ENCODE measurements around the gene DMPK.
"Not testable (repeated sequence)": the region's sequence is repeated elsewhere in the genome, so short reads cannot be mapped to it uniquely, and the experiment has no call there.

The DMPK gene

DNA sequence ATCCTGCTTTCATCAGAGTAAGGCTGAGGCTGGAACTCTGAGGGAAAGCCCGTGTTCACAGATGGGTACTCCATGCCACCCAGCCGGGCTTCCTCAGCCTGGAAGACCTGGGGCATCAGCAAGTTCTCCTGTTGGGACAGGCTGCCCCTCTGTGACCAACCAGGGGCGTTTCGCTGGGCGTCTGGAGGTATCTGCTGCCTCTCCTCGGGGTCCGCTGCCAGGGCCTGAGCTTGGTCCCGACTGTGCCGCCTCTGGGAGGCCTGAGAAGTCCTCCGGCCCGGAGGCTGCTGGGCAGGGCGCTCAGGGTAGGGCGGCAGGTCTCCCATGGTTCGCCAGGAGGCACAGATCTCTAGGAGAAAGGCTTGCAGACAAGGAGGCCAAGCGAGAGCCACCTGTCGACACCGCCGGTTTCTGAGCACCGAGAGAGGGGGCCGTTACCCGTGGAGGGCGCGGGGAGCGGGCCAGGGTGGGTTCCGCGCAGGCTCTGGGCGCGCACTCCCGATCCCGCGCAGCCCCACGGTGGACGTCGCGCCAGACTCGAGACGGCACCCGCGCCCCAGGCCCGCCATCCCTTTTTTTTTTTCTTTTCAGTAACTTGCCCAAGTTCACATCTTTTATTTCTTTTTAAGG is 32.7 kb upstream of the DMPK start, which contains the start of gene RSPH6A:
Gene RSPH6A (minus strand): TSS at position 458 of the 630 bp plus-strand sequence. CDS start 132 bp downstream, at position 326.
- DNase-seq, result no peak

DNA sequence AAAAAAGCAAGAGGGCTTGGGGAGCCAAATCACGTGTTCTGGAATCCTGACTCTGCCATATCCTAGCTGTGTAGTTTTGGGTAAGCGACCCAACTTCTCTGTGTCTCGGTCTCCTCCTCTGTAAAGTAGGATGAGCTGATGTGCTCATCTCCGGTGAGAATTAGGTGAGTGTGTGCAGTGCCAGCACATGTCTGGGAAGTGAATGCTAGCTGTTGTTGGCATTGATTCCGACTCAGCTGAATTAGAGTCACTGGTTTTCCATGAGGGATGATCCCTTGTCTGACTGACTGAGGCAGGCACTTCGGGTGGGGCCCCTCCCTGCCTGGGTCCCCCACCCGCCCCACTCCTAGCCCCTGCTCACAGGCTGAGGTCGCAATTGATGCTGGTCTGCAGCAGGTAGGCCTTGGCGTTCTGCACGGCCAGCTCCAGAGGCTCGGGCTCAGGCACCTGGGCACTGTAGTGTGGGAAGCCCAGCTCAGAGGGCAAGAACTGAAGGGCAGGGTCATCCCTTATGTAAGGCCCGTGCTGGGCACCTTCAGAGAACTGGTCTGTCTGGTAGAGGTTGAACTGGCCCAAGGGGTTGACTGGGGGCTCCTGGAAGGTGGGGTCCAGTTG is 32.0 kb upstream of the DMPK start:
- DNase-seq, result no peak

DNA sequence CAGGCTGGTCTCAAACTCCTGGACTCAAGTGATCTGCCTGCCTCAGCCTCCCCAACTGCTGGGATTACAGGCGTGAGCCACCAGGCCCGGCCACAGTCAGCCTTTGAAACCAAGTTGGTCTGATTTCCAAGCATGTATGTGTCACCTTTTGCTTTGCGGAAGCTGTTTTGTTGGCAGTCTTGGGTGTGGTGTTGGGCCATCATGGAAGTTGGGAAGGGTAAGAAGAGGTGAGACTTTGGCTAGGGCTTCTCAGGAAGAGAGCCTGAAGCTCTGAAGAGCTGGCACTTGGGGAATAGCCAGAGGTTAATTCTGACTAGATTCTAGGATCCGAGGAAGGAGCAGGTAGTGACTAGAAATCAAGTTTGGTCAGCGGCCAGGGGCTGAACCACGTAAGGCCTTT is 30.0 kb upstream of the DMPK start:
- no peak for DNase-seq

DNA sequence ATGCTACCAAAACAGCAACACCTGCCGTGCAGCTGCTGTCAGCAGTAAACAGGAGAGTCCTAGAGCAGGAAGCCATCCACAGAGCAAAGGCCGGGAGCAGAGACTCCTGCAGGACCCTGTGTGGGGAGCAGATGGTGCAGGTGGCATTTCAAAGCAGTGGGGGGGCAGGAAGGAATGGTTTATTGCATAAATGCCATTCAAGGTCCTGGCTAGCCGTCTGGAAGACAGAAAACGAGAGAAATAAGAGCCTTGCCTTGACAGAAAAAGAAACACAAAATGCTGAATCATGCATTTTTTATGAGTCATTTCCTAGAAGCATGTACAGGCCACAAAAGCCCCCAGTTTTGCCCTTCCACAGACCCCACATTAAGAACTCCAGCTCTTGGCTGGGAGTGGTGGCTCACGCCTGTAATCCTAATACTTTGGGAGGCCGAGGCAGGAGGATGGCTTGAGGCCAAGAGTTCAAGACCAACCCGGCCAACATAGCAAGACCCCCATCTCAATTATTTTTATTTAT is 27.4 kb upstream of the DMPK start:
- peak; percentile 49 to 55 for DNase-seq

DNA sequence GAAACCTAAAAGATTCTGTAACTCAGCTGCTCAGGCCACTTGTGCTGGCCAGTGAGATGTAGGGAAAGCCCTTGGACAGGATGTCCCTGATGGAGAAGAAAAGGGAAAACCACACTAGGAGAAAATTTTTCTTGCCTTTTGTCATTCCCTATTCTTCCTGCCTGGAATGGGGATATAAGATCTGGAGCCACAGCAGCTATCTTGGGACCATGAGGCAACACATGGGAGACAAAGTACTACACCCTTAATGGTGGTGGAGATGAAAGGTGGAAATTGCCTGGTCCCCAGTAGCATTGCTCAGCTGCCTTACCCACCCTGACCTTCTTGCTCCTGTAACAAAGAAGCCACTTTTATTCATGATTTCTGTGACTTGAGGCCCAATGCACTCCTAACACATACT is 23.4 kb upstream of the DMPK start:
- no peak for DNase-seq

DNA sequence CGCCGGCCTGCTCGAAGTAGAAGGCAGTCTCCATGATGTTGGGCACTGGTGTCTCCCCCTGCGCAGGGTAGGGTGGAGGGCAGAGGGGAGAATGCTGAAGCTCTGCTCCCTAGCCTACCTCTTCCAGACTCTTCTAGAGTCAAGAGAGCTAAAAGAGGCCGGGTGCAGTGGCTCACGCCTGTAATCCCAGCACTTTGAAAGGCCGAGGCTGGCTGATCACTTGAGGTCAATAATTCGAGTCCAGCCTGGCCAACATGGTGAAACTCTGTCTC is 22.6 kb upstream of the DMPK start:
- DNase-seq, result no peak

DNA sequence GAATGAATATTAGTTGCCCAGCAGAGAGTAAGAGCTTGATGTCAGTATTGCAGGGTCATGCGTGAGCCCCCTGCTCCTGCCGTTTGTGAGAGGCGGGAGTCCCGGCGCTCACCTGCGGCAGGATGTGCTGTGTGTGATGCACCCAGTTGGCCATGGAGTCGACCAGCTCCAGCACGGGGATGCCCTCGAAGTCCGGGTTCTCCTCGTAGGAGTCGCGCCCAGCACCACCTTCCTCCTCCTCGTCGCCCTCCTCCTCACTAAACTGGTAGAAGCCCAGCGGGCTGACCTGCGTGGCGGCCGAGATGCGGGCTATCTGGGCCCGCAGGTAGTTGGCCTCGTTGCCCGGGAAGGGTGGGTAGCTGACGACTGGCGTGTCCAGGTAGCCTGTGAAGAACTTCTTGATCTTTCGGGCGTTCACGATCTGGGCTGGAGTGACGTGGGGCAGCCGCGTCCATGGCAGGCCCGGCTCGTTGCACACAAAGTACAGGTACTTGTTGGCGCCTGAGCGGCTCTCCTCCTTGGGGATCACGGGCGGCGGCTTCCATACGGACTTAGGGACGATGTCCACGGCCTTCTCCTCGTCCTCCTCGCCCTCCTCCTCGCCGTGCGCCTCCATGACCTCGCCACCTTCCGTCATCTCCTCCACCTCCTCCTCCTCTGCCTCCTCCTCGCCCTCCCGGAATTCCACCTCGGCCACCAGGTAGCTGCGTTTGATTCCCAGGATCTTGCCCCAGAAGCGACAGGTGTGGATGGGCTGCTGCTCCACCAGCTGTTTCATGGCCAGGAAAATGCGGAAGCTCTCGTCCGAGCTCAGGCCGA is 22.1 kb upstream of the DMPK start:
- DNase-seq, result no peak

DNA sequence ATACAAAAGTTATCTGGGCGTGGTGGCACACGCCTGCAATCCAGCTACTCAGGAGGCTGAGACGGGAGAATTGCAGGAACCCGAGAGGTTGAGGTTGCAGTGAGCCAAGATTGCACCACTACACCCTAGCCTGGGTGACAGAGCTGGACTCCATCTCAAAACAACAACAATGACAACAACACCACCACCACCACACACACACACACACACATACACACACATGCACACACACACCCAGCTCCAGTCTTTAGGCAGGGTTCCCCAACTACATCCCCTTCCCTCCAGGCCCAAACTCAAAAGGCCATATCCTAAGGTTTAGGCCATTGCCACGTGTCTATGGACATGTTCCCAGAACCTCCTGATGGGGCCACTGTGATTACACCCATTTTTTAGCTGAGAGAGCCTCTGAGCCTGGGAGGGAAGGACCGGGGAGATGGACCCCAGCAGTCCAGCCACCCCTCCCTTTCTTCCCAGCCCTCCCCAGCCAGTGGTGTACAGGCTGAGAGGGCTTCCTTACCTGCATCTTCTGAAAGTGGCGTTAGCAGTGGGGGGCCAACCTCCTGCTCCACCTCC is 19.4 kb upstream of the DMPK start:
- DNase-seq, result no peak

DNA sequence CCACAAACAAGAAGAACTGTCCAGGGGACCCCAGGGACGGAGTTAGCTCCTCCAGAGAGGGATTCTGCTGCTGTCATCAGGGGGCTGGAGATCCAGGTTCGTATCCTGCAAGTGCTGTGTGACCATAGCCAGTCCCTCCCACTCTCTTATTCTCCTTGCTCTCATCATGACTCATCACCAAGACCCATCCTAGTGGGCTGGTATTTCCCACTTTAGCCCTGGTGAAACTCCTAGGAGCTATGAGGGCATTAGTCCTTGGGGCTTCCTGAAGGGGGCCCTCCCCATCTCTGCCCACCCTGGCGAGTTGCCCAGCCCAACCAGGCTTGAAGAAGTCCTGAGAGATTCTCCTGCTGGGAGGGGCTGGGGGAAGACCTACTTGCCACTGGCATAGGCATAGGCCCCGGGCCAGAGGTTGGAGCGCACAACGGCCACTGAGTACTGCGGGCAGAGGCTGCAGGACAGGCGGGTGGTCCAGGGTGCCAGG is 17.8 kb upstream of the DMPK start:
- no peak for DNase-seq

DNA sequence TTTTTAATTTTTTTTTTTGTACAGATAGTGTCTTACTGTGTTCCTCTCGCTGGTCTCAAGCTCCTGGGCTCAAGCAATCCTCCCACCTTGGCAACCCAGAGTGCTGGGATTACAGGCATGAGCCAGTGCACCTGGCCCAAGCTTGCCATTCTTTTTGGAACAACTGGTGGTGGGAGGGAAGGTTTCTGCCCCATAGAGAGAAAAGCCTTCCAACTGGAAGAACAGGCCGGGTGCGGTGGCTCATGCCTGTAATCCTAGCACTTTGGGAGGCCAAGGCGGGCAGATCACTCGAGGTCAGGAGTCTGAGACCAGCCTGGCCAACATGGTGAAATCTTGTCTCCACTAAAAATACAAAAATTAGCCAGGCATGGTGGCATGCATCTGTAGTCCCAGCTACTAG is 17.3 kb upstream of the DMPK start:
- not testable (repeated sequence) for DNase-seq

DNA sequence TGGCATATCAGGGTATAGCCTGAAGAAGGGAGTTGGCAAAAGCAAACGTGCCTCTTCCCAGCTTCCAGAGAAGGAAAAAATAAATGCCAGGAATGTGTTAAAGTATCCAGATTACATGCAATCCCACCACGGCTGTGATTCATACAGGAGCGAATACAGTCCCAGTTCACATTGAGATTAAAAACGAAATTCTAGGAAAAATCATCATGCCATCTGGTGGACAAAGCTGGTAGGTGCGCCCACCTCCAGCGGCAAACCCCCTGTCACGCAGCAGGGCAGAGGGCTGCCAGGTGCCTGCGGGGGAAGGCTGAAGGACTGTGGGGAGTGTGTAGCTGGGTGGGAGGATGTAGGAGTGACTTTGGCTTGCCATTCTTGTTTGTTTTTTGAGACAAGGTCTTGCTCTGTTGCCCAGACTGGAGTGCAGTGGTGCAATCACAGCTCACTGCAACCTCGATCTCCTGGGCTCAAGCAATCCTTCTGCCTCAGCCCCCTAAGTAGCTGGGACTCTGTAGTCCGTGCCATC is 16.8 kb upstream of the DMPK start:
- peak; percentile 68 to 75 for DNase-seq

DNA sequence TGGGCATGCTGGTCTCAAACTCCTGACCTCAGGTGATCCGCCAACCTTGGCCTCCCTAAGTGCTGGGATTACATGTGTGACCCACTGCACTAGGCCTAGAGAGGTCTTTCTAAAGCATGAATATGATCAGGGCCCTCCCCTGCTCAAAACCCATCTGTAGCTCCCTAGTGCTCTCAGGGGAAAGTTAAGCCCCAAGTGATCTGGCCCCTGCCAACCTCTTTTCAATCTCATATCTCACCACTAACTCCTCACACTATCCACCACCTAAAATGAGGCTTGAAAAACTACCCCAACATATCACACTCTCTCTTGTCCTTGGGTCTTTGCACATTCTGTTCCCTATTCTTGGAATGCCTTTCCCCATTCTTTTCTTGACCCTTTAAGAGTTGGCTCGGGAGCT is 12.3 kb upstream of the DMPK start:
- DNase-seq, result no peak

DNA sequence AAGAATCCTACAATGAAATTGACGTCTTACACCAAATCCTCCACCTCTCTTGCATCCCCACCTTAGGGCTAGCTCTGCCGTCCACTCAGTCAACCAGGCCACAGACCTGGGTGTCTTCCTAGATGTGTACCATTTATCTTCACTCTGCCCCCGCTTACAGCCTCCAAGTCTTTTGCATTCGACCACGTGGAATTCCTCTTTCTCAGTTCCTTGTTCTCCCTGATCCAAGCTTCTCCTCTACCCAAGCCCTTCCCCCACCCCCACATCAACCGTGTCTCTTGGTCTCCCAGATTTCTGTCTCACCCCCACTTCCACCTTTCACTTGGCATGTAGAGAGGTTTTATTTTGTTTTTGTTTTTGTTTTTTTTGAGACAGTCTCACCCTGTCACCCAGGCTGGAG is 11.6 kb upstream of the DMPK start:
- no peak for DNase-seq

DNA sequence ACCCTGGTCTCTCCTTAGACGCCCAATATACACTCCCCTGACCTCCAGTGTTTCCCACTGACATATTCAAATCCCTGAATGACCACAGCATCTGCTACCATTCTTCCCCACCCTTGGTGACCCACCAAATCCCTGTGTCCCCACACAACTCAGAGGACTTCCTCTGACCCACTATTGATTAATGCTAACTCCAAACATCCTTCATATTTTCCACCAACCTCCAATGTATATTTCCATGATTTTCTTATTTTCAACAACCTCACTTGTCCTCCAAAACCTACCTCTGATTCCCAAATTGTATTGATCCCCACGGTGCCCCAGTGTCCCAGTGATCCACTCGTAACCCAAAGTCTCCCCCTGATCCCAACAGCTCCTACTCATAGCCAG is 10.9 kb upstream of the DMPK start:
- no peak for DNase-seq

DNA sequence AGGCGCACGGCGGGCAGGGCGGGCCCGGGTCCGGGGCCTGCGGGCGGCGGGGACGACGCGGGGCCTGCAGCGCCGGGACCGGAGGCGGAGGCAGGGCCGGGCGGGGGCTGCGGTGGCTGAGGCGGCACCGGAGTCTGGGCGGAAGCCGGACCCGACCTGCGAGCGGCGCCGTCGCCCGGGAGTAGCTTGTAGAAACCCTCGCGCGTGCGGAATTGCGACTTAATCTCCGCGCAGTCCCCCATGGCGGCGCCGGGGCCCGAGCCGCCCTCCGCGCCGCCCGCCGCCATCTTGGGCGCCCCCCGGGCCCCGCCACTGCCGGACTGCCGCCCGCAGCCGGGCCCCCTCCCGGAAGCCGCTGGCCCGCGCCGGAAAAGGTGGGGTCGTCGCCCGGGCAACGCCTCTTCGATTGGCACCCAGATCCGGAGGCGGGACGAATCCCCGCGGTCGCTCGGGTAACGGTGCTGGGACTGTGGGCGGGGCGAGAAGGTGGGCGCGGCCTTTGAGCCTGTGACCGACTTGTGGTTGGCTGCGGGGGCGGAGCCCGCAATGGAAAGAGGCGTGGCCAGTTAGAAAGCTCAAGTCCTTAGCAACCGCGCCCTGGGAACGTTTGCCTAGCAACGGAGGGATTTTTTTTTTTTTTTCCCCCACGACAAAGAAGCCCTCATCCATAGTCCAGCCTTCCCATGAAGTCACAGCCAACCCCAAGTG is 10.3 kb upstream of the DMPK start, which contains the start of gene DMWD:
Gene DMWD (minus strand): TSS at position 376 of the 708 bp plus-strand sequence. CDS start 89 bp downstream, at position 287.
- peak; percentile 96 for DNase-seq

DNA sequence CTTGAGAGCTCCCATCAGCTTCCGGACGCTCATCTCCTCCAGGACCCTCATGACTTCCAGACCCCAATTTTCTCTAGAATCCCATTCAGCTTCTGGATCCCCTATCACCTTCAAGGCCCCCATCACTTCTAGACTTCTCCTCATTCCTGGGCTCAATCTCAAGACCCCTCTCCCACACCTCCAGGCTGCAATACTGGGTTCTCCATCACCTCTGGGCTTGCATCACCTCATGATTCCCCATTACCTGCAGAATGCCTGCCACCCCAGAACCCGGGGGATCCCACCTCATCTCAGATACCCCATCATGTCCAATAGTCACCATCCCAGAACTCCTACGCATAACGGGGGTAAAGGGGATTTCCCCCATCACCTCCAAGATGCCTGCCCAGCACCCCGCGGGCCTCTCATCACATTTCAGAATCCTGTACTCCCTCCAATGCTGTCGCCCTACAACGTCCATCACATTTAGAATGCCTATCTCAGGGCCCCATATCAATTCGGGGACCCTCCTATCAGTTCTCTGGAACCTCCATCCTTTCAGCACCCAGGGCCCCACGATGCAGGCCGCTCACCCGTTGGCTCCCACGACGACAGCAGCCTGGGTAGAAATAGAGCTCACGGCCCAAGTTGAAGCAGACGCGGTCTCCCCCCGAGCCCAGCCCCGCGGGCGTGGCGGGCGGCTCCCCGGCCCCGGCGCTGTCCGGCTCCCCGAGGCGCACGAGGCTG is 9.6 kb upstream of the DMPK start:
- no peak for DNase-seq

DNA sequence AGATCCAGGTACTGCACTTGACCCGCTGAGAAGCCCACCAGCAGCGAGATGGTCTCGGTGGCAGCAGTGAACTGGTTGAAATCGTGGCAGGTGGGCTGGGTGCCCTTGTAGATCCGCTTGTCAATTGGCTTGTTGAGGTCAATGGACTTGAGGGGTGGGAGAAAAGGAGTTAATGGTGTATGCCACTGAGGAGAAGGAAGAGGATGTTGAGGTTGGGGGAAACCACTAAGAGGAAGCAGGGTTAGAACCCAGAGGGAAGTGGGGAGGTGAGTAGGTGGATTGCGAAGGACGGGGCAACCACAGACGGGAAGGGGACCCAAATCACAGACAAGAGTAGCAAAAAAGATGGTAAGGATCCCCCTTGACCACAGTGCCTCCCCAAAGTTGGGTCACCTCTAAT is 8.7 kb upstream of the DMPK start:
- DNase-seq, result peak; percentile 87 to 89

DNA sequence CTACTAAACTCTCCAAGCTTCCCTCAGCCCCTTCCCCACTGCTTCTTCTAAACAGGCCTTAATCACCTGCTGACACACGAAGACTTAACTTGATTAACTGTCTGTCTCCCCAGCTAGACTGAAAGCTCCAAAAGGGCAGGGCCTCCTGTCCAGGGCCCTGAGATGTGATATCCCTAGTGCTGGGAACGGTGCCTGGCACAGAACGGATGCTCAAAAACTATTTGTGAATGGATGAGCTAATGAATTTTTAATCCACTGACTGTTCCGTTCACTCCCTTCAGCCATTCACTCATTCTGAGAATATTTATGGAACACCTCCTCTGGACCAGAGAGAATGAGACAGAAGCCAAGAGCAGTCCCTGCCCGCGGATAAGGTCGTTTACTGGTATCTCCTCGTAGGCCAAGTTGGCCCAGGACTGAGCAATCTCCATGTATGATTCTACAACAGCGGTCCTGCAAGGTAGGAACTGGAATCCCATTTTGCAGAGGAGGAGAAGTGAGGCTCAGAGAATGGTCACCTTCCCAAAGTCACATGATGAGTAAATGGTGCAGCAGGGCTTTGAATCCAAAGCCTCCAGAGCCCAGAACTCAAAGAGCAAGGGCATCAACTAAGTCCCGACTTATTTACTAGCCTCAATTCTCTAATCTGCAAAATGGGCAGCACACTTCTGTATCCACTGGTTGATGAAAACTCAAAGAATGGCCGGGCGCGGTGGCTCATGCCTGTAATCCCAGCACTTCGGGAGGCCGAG is 6.9 kb upstream of the DMPK start:
- DNase-seq, result no peak

DNA sequence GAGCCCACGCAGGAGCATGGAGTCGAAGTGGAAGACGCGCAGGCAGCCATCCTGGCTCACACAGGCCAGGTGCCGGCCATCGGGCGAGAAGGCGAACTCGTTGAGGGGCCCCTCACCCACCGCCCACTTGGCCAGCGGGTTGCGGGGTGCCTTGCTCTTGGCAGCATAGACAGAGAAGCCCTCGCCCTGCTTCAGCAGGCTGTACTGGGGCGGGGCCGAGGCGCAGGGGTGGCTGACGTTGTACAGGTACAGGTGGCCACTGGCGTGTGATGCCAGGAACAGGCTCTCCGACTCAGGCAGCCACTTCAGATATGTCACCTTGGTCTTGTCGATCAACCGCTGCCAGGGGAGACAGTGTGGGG is 4.2 kb upstream of the DMPK start:
- DNase-seq, result no peak

DNA sequence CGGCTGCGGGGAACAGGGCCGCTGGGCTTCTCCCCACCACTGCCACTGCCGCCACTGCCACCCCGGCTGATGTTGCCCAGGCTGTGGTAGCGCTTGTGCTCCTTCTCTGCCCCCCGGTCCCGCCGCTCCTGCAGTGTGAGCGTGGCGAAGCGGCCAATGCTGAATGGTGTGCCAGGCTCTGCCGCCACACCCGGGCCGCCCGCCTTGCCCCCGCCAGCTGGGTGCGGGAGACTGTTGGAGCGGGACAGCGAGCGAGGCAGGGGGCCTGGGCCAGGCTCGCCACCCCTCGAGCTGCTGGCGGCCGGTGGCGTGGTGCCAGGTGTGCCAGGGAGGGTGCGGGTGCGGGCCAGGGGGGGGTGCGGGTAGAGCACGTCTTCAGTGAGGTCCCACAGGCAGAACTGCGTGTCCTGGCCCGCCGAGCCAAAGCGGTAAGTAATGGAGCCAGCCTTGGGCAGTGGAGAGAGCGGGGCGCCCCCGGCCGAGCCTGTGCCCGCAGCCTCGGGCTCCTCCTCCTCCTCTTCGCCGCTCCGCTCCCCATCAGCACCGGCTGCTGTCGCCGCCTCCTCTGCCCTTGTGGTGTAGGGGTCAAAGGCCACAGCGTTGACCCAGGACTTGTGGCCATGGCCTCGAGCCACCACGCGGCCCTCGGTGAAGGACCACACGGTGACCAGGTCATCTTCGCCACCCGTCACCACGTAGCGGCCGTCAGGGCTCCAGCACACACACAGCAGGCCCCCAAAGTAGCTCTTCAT is 3.7 kb upstream of the DMPK start:
- DNase-seq, result no peak

All from Kasumi-1 (cell line).